GM18517 (cell line): ENCODE measurements around the gene EIF4E2.

Experiments
- ATAC-seq: cut with Tn5 transposase; IDR thresholded peaks from one replicate; pipeline ENCODE4 v1.9.1; 2021; ENCODE audit warnings: mild to moderate bottlenecking, moderate library complexity; ENCODE audit not compliant: unreplicated experiment

The EIF4E2 gene

GRCh38 chr2:232537079-232537478 is 13.4 kb upstream of the EIF4E2 start:
- no peak for ATAC-seq

GRCh38 chr2:232537499-232537898 is 13.0 kb upstream of the EIF4E2 start:
- no peak for ATAC-seq

GRCh38 chr2:232538671-232539070 is 11.8 kb upstream of the EIF4E2 start:
- ATAC-seq = no peak

- no peak for ATAC-seq
Observed at GRCh38 chr2:232539298-232540231, 10.9 kb upstream of the EIF4E2 start, which contains the start of gene CHRNG. TSS of gene CHRNG (plus strand) at chr2:232539692. CDS start at chr2:232539748, 56 bp downstream.

GRCh38 chr2:232540441-232541041 is 9.9 kb upstream of the EIF4E2 start:
- ATAC-seq = no peak

- no peak for ATAC-seq
Observed at GRCh38 chr2:232541195-232541960, 9.1 kb upstream of the EIF4E2 start.

- ATAC-seq = no peak
Observed at GRCh38 chr2:232541961-232542714, 8.4 kb upstream of the EIF4E2 start.

GRCh38 chr2:232542715-232543467 is 7.6 kb upstream of the EIF4E2 start:
- ATAC-seq = no peak

GRCh38 chr2:232543491-232543890 is 7.0 kb upstream of the EIF4E2 start:
- ATAC-seq = no peak

- no peak for ATAC-seq
Observed at GRCh38 chr2:232543928-232544631, 6.4 kb upstream of the EIF4E2 start.

- ATAC-seq = no peak
Observed at GRCh38 chr2:232544674-232545073, 5.8 kb upstream of the EIF4E2 start.

GRCh38 chr2:232545511-232546375 is 4.7 kb upstream of the EIF4E2 start:
- no peak for ATAC-seq

- no peak for ATAC-seq
Observed at GRCh38 chr2:232547991-232548390, 2.5 kb upstream of the EIF4E2 start.

GRCh38 chr2:232549655-232550353 is 685 bp upstream of the EIF4E2 start:
- ATAC-seq = no peak

- no peak for ATAC-seq
Observed at GRCh38 chr2:232551250-232551638, 755 bp downstream of the EIF4E2 start.

- ATAC-seq = no peak
Observed at GRCh38 chr2:232551776-232552175, 1.3 kb downstream of the EIF4E2 start.

- ATAC-seq = no peak
Observed at GRCh38 chr2:232556426-232556825, 5.9 kb downstream of the EIF4E2 start.
